ENCODE results near the gene COG5.

The COG5 gene

GRCh38 chr7:107321611-107322010, 242.1 kb downstream of the COG5 start:
- no peak overlapping the region for H3K4me3 ChIP-seq (ENCODE audit: low read depth, low read length)
- H3K4me1 ChIP-seq (ENCODE audit: control insufficient read depth, insufficient read depth, low read length), result no peaks in the 10 kb centered on the region
- TF ChIP-seq ZNF48 (tag by site-specific recombination; IDR thresholded peaks at IDR 0.05), result no peak
- TF ChIP-seq ZBTB49 (tag by site-specific recombination; IDR thresholded peaks at IDR 0.05; ENCODE audit: low read depth), result no peak
- no peak for TF ChIP-seq ZNF26 (tag by site-specific recombination; IDR thresholded peaks at IDR 0.05)
- no peak for TF ChIP-seq ZNF596 (tag by site-specific recombination; IDR thresholded peaks at IDR 0.05)
- no peak for TF ChIP-seq ZNF280C (tag by site-specific recombination; IDR thresholded peaks at IDR 0.05)
- TF ChIP-seq ZNF473 (tag by site-specific recombination; IDR thresholded peaks at IDR 0.05), result no peak
- no peak for TF ChIP-seq SP7 (tag by site-specific recombination; IDR thresholded peaks at IDR 0.05)
- TF ChIP-seq ZSCAN5A (tag by site-specific recombination; IDR thresholded peaks at IDR 0.05), result no peak
- no peaks in the 10 kb centered on the region for H3K9me3 ChIP-seq (ENCODE audit: control insufficient read depth, insufficient read depth, low read depth, low read length)
- ChIA-PET CTCF (no interaction called here), POLR2A (no interaction called here)
- no peaks in the 10 kb centered on the region; a peak in 1 of 3 replicates for H3K36me3 ChIP-seq (ENCODE audit: control insufficient read depth in 2 of 2, insufficient read depth in 1 of 2, low read length in 2 of 2)
- no peak overlapping the region for H3K27ac ChIP-seq (ENCODE audit: extremely low read depth, low read depth, low read length)

GRCh38 chr7:107319724-107320228, 243.9 kb downstream of the COG5 start:
- no peak for TF ChIP-seq ZNF169 (tag by site-specific recombination; IDR thresholded peaks at IDR 0.05)
- no peak for TF ChIP-seq ZNF488 (tag by site-specific recombination; IDR thresholded peaks at IDR 0.05)
- TF ChIP-seq SCRT1 (tag by site-specific recombination; IDR thresholded peaks at IDR 0.05; ENCODE audit: borderline replicate concordance), result no peak
- TF ChIP-seq WT1 (tag by site-specific recombination; IDR thresholded peaks at IDR 0.05), result no peak
- TF ChIP-seq ZNF621 (tag by site-specific recombination; IDR thresholded peaks at IDR 0.05), result no peak
- Histone ChIP-seq H3K36me3 (ENCODE audit: control insufficient read depth in 2 of 2, insufficient read depth in 1 of 2, low read length in 2 of 2) (no peaks in the 10 kb centered on the region; a peak in 1 of 3 replicates), H3K27ac (ENCODE audit: extremely low read depth, low read depth, low read length) (no peak overlapping the region), H3K9me3 (ENCODE audit: control insufficient read depth, insufficient read depth, low read depth, low read length) (no peaks in the 10 kb centered on the region), H3K4me1 (ENCODE audit: control insufficient read depth, insufficient read depth, low read length) (no peaks in the 10 kb centered on the region), H3K4me3 (ENCODE audit: low read depth, low read length) (no peak overlapping the region)
- CTCF ChIA-PET, result no interaction called here
- POLR2A ChIA-PET, result no interaction called here

Data from HEK293 (cell line).